ENCODE measurements around the gene EEA1. TPM values are rescaled to one million over a fixed set of nuclear protein-coding genes. Genes with fewer than 3 reads are reported as not detected.

EEA1 gene
- total and polyA plus RNA-seq, 10 of the 15 experiments (the other 5 are each of a cell fraction or from before 2014, with no cell fraction given) = 5.5 to 40.3 (median 13.5) TPM

GRCh38 chr12:92890601-92891106, 38.4 kb downstream of the EEA1 start:
- Histone ChIP-seq H2AFZ (ENCODE audit: control insufficient read depth, low read depth, low read length) (no peak overlapping the region), H3K9me3 (replicated peaks; ENCODE audit: control insufficient read depth, insufficient read depth, low read length) (no peaks in the 10 kb centered on the region; the same call in 2 of the 3 replicates), H3K27me3 (replicated peaks in 1 of 2; ENCODE audit: control insufficient read depth in 2 of 2, insufficient read depth in 2 of 2, low read length in 1 of 2) (no peaks in the 10 kb centered on the region), H3K4me3 (no peak overlapping the region), H4K20me1 (ENCODE audit: control insufficient read depth, insufficient read depth) (no peaks in the 10 kb centered on the region), H3K9ac (ENCODE audit: control insufficient read depth, insufficient read depth, low read length) (no peak overlapping the region), H3K4me2 (ENCODE audit: control insufficient read depth, insufficient read depth) (no peak overlapping the region), H3K27ac (ENCODE audit: control insufficient read depth, insufficient read depth) (no peak overlapping the region), H3K36me3 (ENCODE audit: control insufficient read depth in 2 of 2, insufficient read depth in 2 of 2, low read length in 1 of 2) (no peaks in the 10 kb centered on the region; a peak in 2 of 4 replicates), H3K79me2 (ENCODE audit: control insufficient read depth, insufficient read depth, low read length) (peaks cover 2% of the 10 kb centered on the region), H3K4me1 (ENCODE audit: control insufficient read depth, insufficient read depth, low read length) (no peaks in the 10 kb centered on the region)
- POLR2A ChIA-PET = no interaction called here
- FAIRE-seq = no peak
- CTCF ChIA-PET = interaction anchor here (1.5 kb wide), 1 partner anchor 16 kb away, joined by 3 read pairs; no protein-coding TSS in a partner anchor
- SMC1A ChIA-PET (ENCODE audit: uncharacterized antibody, unreplicated experiment) = interaction anchor here (1.4 kb wide), 1 partner anchor 21 kb away, joined by 3 read pairs; no protein-coding TSS in a partner anchor
- RAD21 ChIA-PET (ENCODE audit: unreplicated experiment) = no interaction called here
- in situ Hi-C loops (cut with MboI) (no loop called here), intact Hi-C loops (cut with micrococcal nuclease; ENCODE audit: unreplicated experiment) (no loop called here)
- no peak for DNase-seq (ENCODE audit: low read depth, low spot score)
- 95% methylated on average over 3 of the region's 3 CpGs for WGBS (ENCODE audit: insufficient coverage, insufficient replicate concordance, low lambda C conversion rate, missing lambda C conversion rate)
- no peak for ATAC-seq
- TF ChIP-seq NFYB (IDR thresholded peaks at IDR 0.05; ENCODE audit: insufficient read depth, low read depth, low read length) (no peak), NFXL1 (IDR thresholded peaks at IDR 0.05; ENCODE audit: borderline replicate concordance) (no peak), CBFB (IDR thresholded peaks at IDR 0.05; ENCODE audit: low read depth) (no peak), NR2F1 (conservative IDR thresholded peaks at IDR 0.05) (no peak), ASH2L (IDR thresholded peaks at IDR 0.05; ENCODE audit: borderline replicate concordance, low read depth) (no peak), BHLHE40 (IDR thresholded peaks at IDR 0.05; ENCODE audit: borderline replicate concordance in 1 of 2, low read depth in 2 of 2, low read length in 1 of 2) (no peak)
- no TSS peak for BruUV-seq (replicated peaks)

- Histone ChIP-seq H3K36me3 (ENCODE audit: control insufficient read depth in 2 of 2, insufficient read depth in 2 of 2, low read length in 1 of 2) (no peaks in the 10 kb centered on the region; a peak in 2 of 4 replicates), H3K9ac (ENCODE audit: control insufficient read depth, insufficient read depth, low read length) (no peak overlapping the region), H3K4me3 (no peak overlapping the region), H2AFZ (ENCODE audit: control insufficient read depth, low read depth, low read length) (no peak overlapping the region), H3K27me3 (replicated peaks in 1 of 2; ENCODE audit: control insufficient read depth in 2 of 2, insufficient read depth in 2 of 2, low read length in 1 of 2) (no peaks in the 10 kb centered on the region), H4K20me1 (ENCODE audit: control insufficient read depth, insufficient read depth) (no peaks in the 10 kb centered on the region), H3K4me2 (ENCODE audit: control insufficient read depth, insufficient read depth) (no peak overlapping the region), H3K27ac (ENCODE audit: control insufficient read depth, insufficient read depth) (no peak overlapping the region), H3K4me1 (ENCODE audit: control insufficient read depth, insufficient read depth, low read length) (no peaks in the 10 kb centered on the region), H3K79me2 (ENCODE audit: control insufficient read depth, insufficient read depth, low read length) (no peaks in the 10 kb centered on the region), H3K9me3 (replicated peaks; ENCODE audit: control insufficient read depth, insufficient read depth, low read length) (no peaks in the 10 kb centered on the region; the same call in 2 of the 3 replicates)
- in situ Hi-C loops (cut with MboI) = no loop called here
- ATAC-seq (no peak), DNase-seq (ENCODE audit: low read depth, low spot score) (no peak), FAIRE-seq (no peak)
- RAD21 ChIA-PET (ENCODE audit: unreplicated experiment) = no interaction called here
- BruUV-seq (replicated peaks) = no TSS peak
- intact Hi-C loops (cut with micrococcal nuclease; ENCODE audit: unreplicated experiment) = no loop called here
- no CpG with 5 or more reads among the region's 2 CpGs for WGBS (ENCODE audit: insufficient coverage, insufficient replicate concordance, low lambda C conversion rate, missing lambda C conversion rate)
- CTCF ChIA-PET = interaction anchor here (0.6 to 0.8 kb wide), 2 partner anchors 16 to 534 kb away, joined by 3 to 4 read pairs; no protein-coding TSS in a partner anchor
- SMC1A ChIA-PET (ENCODE audit: uncharacterized antibody, unreplicated experiment) = interaction anchor here (1.6 kb wide), 1 partner anchor 10 kb away, joined by 4 read pairs; no protein-coding TSS in a partner anchor
- POLR2A ChIA-PET = interaction anchor here (0.6 kb wide), 2 partner anchors 42 to 1147 kb away, joined by 3 read pairs; no protein-coding TSS in a partner anchor
- TF ChIP-seq NBN (IDR thresholded peaks at IDR 0.05) (no peak), RAD21 (IDR thresholded peaks at IDR 0.05; ENCODE audit: insufficient read depth, low read depth, low read length) (no peak), NRF1 (conservative IDR thresholded peaks at IDR 0.05; ENCODE audit: low read depth, low read length) (no peak), SIN3A (IDR thresholded peaks at IDR 0.05; ENCODE audit: low read depth, low read length) (no peak), ZBTB4 (CRISPR knock-in tag; IDR thresholded peaks at IDR 0.05) (no peak), MTA3 (IDR thresholded peaks at IDR 0.05; ENCODE audit: borderline replicate concordance, low read length) (no peak)
These were observed 43.0 kb downstream of the EEA1 start for GRCh38 chr12:92886131-92886530.
